H9 (cell line): ENCODE measurements around the gene DLG5. TPM values are rescaled to one million over a fixed set of nuclear protein-coding genes. Genes with fewer than 3 reads are reported as not detected.

Experiments used
- DNase-seq: peaks from one replicate; pipeline ENCODE4 v3.0.0-alpha.2; 2017
- H2AFZ ChIP-seq: one replicate; pipeline ENCODE4 v1.6.1; 2013; ENCODE audit warnings: mild to moderate bottlenecking, low read length, control low read depth, moderate library complexity
- H2AK5ac ChIP-seq: 2 replicates; pipeline ENCODE4 v1.6.1; 2013; ENCODE audit warnings: low read length, control low read depth, mixed read lengths; ENCODE audit not compliant: insufficient read length
- H2BK120ac ChIP-seq: one replicate; pipeline ENCODE4 v1.6.1; 2013; ENCODE audit warnings: low read depth, mild to moderate bottlenecking, low read length, control low read depth, inconsistent platforms; ENCODE audit not compliant: poor library complexity, severe bottlenecking
- H2BK12ac ChIP-seq: 2 replicates; pipeline ENCODE4 v1.6.1; 2013; ENCODE audit warnings: low read length, control low read depth, mixed read lengths, low read depth; ENCODE audit not compliant: insufficient read length
- H2BK15ac ChIP-seq: 2 replicates; pipeline ENCODE4 v1.6.1; 2013; ENCODE audit warnings: low read depth, low read length, control low read depth
- H2BK20ac ChIP-seq: one replicate; pipeline ENCODE4 v1.6.1; 2013; ENCODE audit warnings: low read depth, mild to moderate bottlenecking, low read length, control low read depth, inconsistent platforms; ENCODE audit not compliant: poor library complexity, severe bottlenecking
- H2BK5ac ChIP-seq: 2 replicates; pipeline ENCODE4 v1.6.1; 2013; ENCODE audit warnings: low read length, control low read depth, mixed read lengths; ENCODE audit not compliant: insufficient read length
- H3K14ac ChIP-seq: 2 replicates; pipeline ENCODE4 v1.6.1; 2013; ENCODE audit warnings: low read length, control low read depth; ENCODE audit not compliant: insufficient read depth
- H3K18ac ChIP-seq: 2 replicates; pipeline ENCODE4 v1.6.1; 2013; ENCODE audit warnings: low read depth, mild to moderate bottlenecking, mixed read lengths, low read length, control low read depth; ENCODE audit not compliant: insufficient read length
- H3K23ac ChIP-seq: 2 replicates; pipeline ENCODE4 v1.6.1; 2013; ENCODE audit warnings: low read length, control low read depth, mixed read lengths, low read depth; ENCODE audit not compliant: insufficient read length
- H3K23me2 ChIP-seq: 2 replicates; pipeline ENCODE4 v1.6.1; 2013; ENCODE audit warnings: low read depth, mild to moderate bottlenecking, mixed read lengths, low read length, control low read depth; ENCODE audit not compliant: insufficient read length, poor library complexity, severe bottlenecking
- H3K27ac ChIP-seq: 2 replicates; pipeline ENCODE4 v1.5.1; 2013; ENCODE audit warnings: low read length, control low read depth, mixed read lengths, low read depth; ENCODE audit not compliant: insufficient read length
- H3K27me3 ChIP-seq: 2 replicates; pipeline ENCODE4 v1.6.1; 2013; ENCODE audit warnings: low read length, control low read depth, inconsistent platforms; ENCODE audit not compliant: insufficient read depth
- H3K4ac ChIP-seq: 2 replicates; pipeline ENCODE4 v1.6.1; 2013; ENCODE audit warnings: low read depth, mild to moderate bottlenecking, control low read depth, inconsistent platforms, low read length, moderate library complexity
- H3K4me1 ChIP-seq: 2 replicates; pipeline ENCODE4 v1.6.1; 2013; ENCODE audit warnings: low read length, control low read depth, inconsistent platforms; ENCODE audit not compliant: insufficient read depth
- H3K4me2 ChIP-seq: 2 replicates; pipeline ENCODE4 v1.6.1; 2013; ENCODE audit warnings: low read length, control low read depth, mixed read lengths; ENCODE audit not compliant: insufficient read length, insufficient read depth
- H3K56ac ChIP-seq: 2 replicates; pipeline ENCODE4 v1.6.1; 2013; ENCODE audit warnings: low read depth, mild to moderate bottlenecking, mixed read lengths, low read length, control low read depth; ENCODE audit not compliant: insufficient read length
- H3K79me1 ChIP-seq: 2 replicates; pipeline ENCODE4 v1.6.1; 2013; ENCODE audit warnings: low read depth, mild to moderate bottlenecking, moderate library complexity, low read length, control low read depth, inconsistent platforms; ENCODE audit not compliant: insufficient read depth, poor library complexity, severe bottlenecking
- H3K79me2 ChIP-seq: 2 replicates; pipeline ENCODE4 v1.6.1; 2013; ENCODE audit warnings: low read length, control low read depth, inconsistent platforms; ENCODE audit not compliant: insufficient read depth
- H3K9ac ChIP-seq: 2 replicates; pipeline ENCODE4 v1.6.1; 2013; ENCODE audit warnings: low read length, control low read depth, mixed read lengths; ENCODE audit not compliant: insufficient read length; ENCODE audit errors: extremely low read depth
- H3K9me3 ChIP-seq: one replicate; pipeline ENCODE4 v1.6.1; 2013; ENCODE audit warnings: low read depth, low read length, inconsistent platforms; ENCODE audit not compliant: control insufficient read depth
- H3T11ph ChIP-seq: one replicate; pipeline ENCODE4 v1.6.1; 2013; ENCODE audit warnings: mild to moderate bottlenecking, low read length, control low read depth, inconsistent platforms
- H4K20me1 ChIP-seq: one replicate; pipeline ENCODE4 v1.6.1; 2013; ENCODE audit not compliant: control insufficient read depth, insufficient read length, insufficient read depth
- H4K5ac ChIP-seq: 2 replicates; pipeline ENCODE4 v1.6.1; 2013; ENCODE audit warnings: low read depth, mild to moderate bottlenecking, mixed read lengths, low read length, control low read depth; ENCODE audit not compliant: insufficient read length
- H4K8ac ChIP-seq: replicated peaks from 2 replicates; pipeline ENCODE4 v1.6.1; 2013; ENCODE audit warnings: low read length, control low read depth, mixed read lengths, low read depth; ENCODE audit not compliant: insufficient read length
- H4K91ac ChIP-seq: 2 replicates; pipeline ENCODE4 v1.6.1; 2013; ENCODE audit warnings: low read depth, mild to moderate bottlenecking, moderate library complexity, mixed read lengths, low read length, control low read depth; ENCODE audit not compliant: insufficient read length
- H3K27ac Mint-ChIP-seq, 3 experiments: 2 replicates in 2 of 3; 3 replicates in 1 of 3; pipeline ENCODE4 v1.8.0; 2020 to 2021; ENCODE audit warnings: mixed read lengths in 3 of 3, mild to moderate bottlenecking in 1 of 3, moderate library complexity in 1 of 3
- H3K27me3 Mint-ChIP-seq: 2 replicates; pipeline ENCODE4 v1.8.0; 2021; ENCODE audit warnings: low read depth, mild to moderate bottlenecking, moderate library complexity, mixed read lengths
- H3K36me3 Mint-ChIP-seq, 3 experiments: 2 replicates in 2 of 3; 3 replicates in 1 of 3; pipeline ENCODE4 v1.8.0; 2020 to 2021; ENCODE audit warnings: low read depth in 3 of 3, mixed read lengths in 3 of 3; ENCODE audit not compliant: insufficient read depth in 1 of 3
- H3K4me1 Mint-ChIP-seq, 2 experiments: 2 replicates each; pipeline ENCODE4 v1.8.0; 2020; ENCODE audit warnings: mixed read lengths in 2 of 2
- H3K4me3 Mint-ChIP-seq, 2 experiments: 2 replicates in 1 of 2; 3 replicates in 1 of 2; pipeline ENCODE4 v1.8.0; 2020 to 2021; ENCODE audit warnings: mild to moderate bottlenecking in 2 of 2, mixed read lengths in 2 of 2, moderate library complexity in 1 of 2
- H3K9me3 Mint-ChIP-seq, 2 experiments: 2 replicates in 1 of 2; 3 replicates in 1 of 2; pipeline ENCODE4 v1.8.0; 2020; ENCODE audit warnings: mild to moderate bottlenecking in 2 of 2, mixed read lengths in 2 of 2, moderate library complexity in 1 of 2
- CTCF ChIP-seq: fragments of 200-600 bp; sonication (generic); conservative IDR thresholded peaks from 3 replicates; pipeline ENCODE4 v1.8.0; 2021; ENCODE audit warnings: antibody characterized with exemption, mild to moderate bottlenecking
- WGBS: extraction: QIAGEN DNeasy Blood & Tissue Kit; methylation state at CpG from one replicate; pipeline ENCODE4 v1.1.7; 2013; ENCODE audit warnings: missing lambda C conversion rate, low lambda C conversion rate, mixed read lengths; ENCODE audit not compliant: insufficient read length; ENCODE audit errors: extremely low coverage; 5-methylcytosine and 5-hydroxymethylcytosine counted together
- total RNA-seq: library from RNA; stranded (reverse); gene quantifications from 2 replicates; pipeline ENCODE4 v1.2.1, GENCODE V29; 2021

The DLG5 gene
- total RNA-seq, 1 experiment from 2014 or later, result 67.4 TPM

- no peak overlapping the region for H2BK120ac ChIP-seq
- H3K4me1 ChIP-seq, result peaks cover 3% of the 10 kb centered on the region; the same call in 1 of the 2 replicates
- no peak overlapping the region for H3K4ac ChIP-seq
- H2BK5ac ChIP-seq, result no peak overlapping the region
- H3K4me2 ChIP-seq, result no peak overlapping the region
- H2BK20ac ChIP-seq, result no peak overlapping the region
- H2BK15ac ChIP-seq, result no peak overlapping the region
- H3T11ph ChIP-seq, result no peak overlapping the region
- H2AK5ac ChIP-seq, result no peak overlapping the region
- H2BK12ac ChIP-seq, result no peak overlapping the region
- peaks cover 3% of the 10 kb centered on the region for H3K79me1 ChIP-seq
- no peaks in the 10 kb centered on the region for H3K9me3 Mint-ChIP-seq
- no peak overlapping the region for H4K8ac ChIP-seq
- peaks cover 0 to 13% (median 0%) of the 10 kb centered on the region in 3 experiments; a peak in 4 of 7 replicates for H3K36me3 Mint-ChIP-seq
- H4K20me1 ChIP-seq, result no peaks in the 10 kb centered on the region
- H3K27me3 ChIP-seq, result no peaks in the 10 kb centered on the region
- TF ChIP-seq CTCF, result no peak
- no peaks in the 10 kb centered on the region for H3K9me3 ChIP-seq
- no peak overlapping the region for H4K5ac ChIP-seq
- H3K14ac ChIP-seq, result no peak overlapping the region
- no peak overlapping the region for H3K23ac ChIP-seq
- no peak overlapping the region for H3K27ac ChIP-seq
- peak overlapping the region in 2 of 3 experiments; percentile 22 to 32; a peak in 4 of 7 replicates for H3K27ac Mint-ChIP-seq
- H4K91ac ChIP-seq, result no peak overlapping the region
- H3K4me1 Mint-ChIP-seq, result peaks cover 26 to 38% of the 10 kb centered on the region in 2 experiments
- no peak overlapping the region for H3K4me3 Mint-ChIP-seq
- H3K18ac ChIP-seq, result no peak overlapping the region
- WGBS, result no CpG with 5 or more reads among the region's 8 CpGs
- H3K23me2 ChIP-seq, result no peaks in the 10 kb centered on the region
- no peak overlapping the region for H3K9ac ChIP-seq
- no peaks in the 10 kb centered on the region for H3K27me3 Mint-ChIP-seq
- no peak overlapping the region for H2AFZ ChIP-seq
- H3K79me2 ChIP-seq, result peaks cover 28% of the 10 kb centered on the region; the same call in 1 of the 2 replicates
- DNase-seq, result no peak
- H3K56ac ChIP-seq, result no peak overlapping the region
Measured at GRCh38 chr10:77904100-77904840, 22.3 kb downstream of the DLG5 start.
